Astrocyte (in vitro differentiated cells and primary cell): Measurements from ENCODE around the gene GPBP1L1. TPM values are rescaled to one million over a fixed set of nuclear protein-coding genes. Genes with fewer than 3 reads are reported as not detected.
A peak's percentile ranks its signal among the peaks of the same experiment; 100 is the strongest.

Experiments used
- DNase-seq: peaks from one replicate; pipeline ENCODE4 v3.0.0-alpha.2; 2010; ENCODE audit warnings: low read depth
- FAIRE-seq: peaks from 2 replicates; lab custom pipeline; 2011; peaks lifted over from hg19 to GRCh38; lab: Jason Lieb, UNC
- H2AFZ ChIP-seq: 2 replicates; pipeline ENCODE4 v1.6.0; 2012; ENCODE audit warnings: low read depth, low read length, inconsistent platforms
- H3K27ac ChIP-seq: 2 replicates; pipeline ENCODE4 v1.5.1; 2011; ENCODE audit warnings: low read depth, low read length, inconsistent platforms
- H3K27me3 ChIP-seq: 2 replicates; pipeline ENCODE4 v1.6.0; 2011; ENCODE audit warnings: low read length, inconsistent platforms; ENCODE audit not compliant: insufficient read depth
- H3K36me3 ChIP-seq: 2 replicates; pipeline ENCODE4 v1.5.1; 2011; ENCODE audit warnings: low read length, inconsistent platforms; ENCODE audit not compliant: insufficient read depth
- H3K4me1 ChIP-seq: 2 replicates; pipeline ENCODE4 v1.5.1; 2011; ENCODE audit warnings: low read length, inconsistent platforms; ENCODE audit not compliant: insufficient read depth
- H3K4me2 ChIP-seq: 2 replicates; pipeline ENCODE4 v1.6.0; 2012; ENCODE audit warnings: low read length, inconsistent platforms
- H3K4me3 ChIP-seq: 2 replicates; pipeline ENCODE4 v1.5.1; 2011; ENCODE audit warnings: low read depth, mild to moderate bottlenecking, low read length, inconsistent platforms; ENCODE audit not compliant: insufficient read depth
- H3K79me2 ChIP-seq: 2 replicates; pipeline ENCODE4 v1.6.0; 2012; ENCODE audit warnings: mild to moderate bottlenecking, low read length, inconsistent platforms; ENCODE audit not compliant: insufficient read depth
- H3K9ac ChIP-seq: 2 replicates; pipeline ENCODE4 v1.6.0; 2012; ENCODE audit warnings: mild to moderate bottlenecking, low read length, inconsistent platforms
- H3K9me3 ChIP-seq: 2 replicates; pipeline ENCODE4 v1.5.1; 2012; ENCODE audit warnings: low read depth, mild to moderate bottlenecking, low read length, inconsistent platforms; ENCODE audit not compliant: insufficient read depth
- H4K20me1 ChIP-seq: 2 replicates; pipeline ENCODE4 v1.6.0; 2012; ENCODE audit warnings: low read length, inconsistent platforms; ENCODE audit not compliant: insufficient read depth
- H3K27ac Mint-ChIP-seq: one replicate; pipeline ENCODE4 v1.8.0; 2021; ENCODE audit warnings: mild to moderate bottlenecking, mixed read lengths; ENCODE audit not compliant: unreplicated experiment
- H3K27me3 Mint-ChIP-seq: one replicate; pipeline ENCODE4 v1.8.0; 2021; ENCODE audit warnings: low read depth, mixed read lengths; ENCODE audit not compliant: unreplicated experiment
- H3K36me3 Mint-ChIP-seq: one replicate; pipeline ENCODE4 v1.8.0; 2021; ENCODE audit warnings: low read depth, mixed read lengths; ENCODE audit not compliant: unreplicated experiment
- H3K4me1 Mint-ChIP-seq: one replicate; pipeline ENCODE4 v1.8.0; 2021; ENCODE audit warnings: low read depth, mixed read lengths; ENCODE audit not compliant: unreplicated experiment
- H3K4me3 Mint-ChIP-seq: one replicate; pipeline ENCODE4 v1.8.0; 2021; ENCODE audit warnings: mild to moderate bottlenecking, moderate library complexity, mixed read lengths; ENCODE audit not compliant: unreplicated experiment
- H3K9me3 Mint-ChIP-seq: one replicate; pipeline ENCODE4 v1.8.0; 2021; ENCODE audit warnings: mild to moderate bottlenecking, mixed read lengths; ENCODE audit not compliant: unreplicated experiment
- EZH2 ChIP-seq: IDR thresholded peaks from 2 replicates; pipeline ENCODE4 v1.6.1; 2012; ENCODE audit warnings: mild to moderate bottlenecking, low read length, inconsistent platforms; ENCODE audit not compliant: insufficient read depth
- total RNA-seq: library from RNA; stranded (reverse); gene quantifications from 2 replicates; pipeline ENCODE4 v1.2.1, GENCODE V29; 2021
- TF ChIP-seq, protein P1 (sequence below): IDR thresholded peaks from 2 replicates; pipeline ENCODE4 v1.5.1; 2011; ENCODE audit warnings: low read depth, mild to moderate bottlenecking, inconsistent platforms, low read length, moderate library complexity; ENCODE audit not compliant: insufficient read depth

Gene GPBP1L1
- total RNA-seq, 1 donor from 2014 or later: 116 TPM

DNA sequence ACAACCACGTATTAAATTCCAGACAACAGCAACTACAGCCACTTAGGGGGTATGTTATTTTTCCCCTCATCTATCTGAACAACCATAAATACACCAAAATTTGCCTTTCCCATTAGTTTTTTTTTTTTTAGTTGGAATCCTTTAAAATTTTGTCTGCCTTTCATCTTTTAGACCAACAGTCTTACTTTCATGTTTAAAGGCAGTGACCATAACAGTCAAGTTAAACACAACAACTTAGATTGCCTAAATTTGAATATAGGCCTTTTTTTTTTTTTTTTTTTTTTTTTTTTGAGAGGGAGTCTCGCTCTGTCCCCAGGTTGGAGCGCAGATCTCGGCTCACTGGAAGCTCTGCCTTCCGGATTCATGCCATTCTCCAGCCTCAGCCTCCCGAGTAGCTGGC, 3.4 kb downstream of the GPBP1L1 start:
- Histone ChIP-seq H3K9ac (no peak overlapping the region), H3K36me3 (no peaks in the 10 kb centered on the region), H4K20me1 (peaks cover 63% of the 10 kb centered on the region), H3K9me3 (no peaks in the 10 kb centered on the region), H3K27me3 (no peaks in the 10 kb centered on the region), H3K4me2 (no peak overlapping the region), H3K27ac (no peak overlapping the region), H2AFZ (no peak overlapping the region), H3K79me2 (peaks cover 84% of the 10 kb centered on the region), H3K4me3 (no peak overlapping the region), H3K4me1 (peaks cover 14% of the 10 kb centered on the region)
- H3K4me3 Mint-ChIP-seq: peak overlapping the region; percentile 64
- no peak overlapping the region for H3K27ac Mint-ChIP-seq
- FAIRE-seq (no peak), DNase-seq (no peak)
- no peaks in the 10 kb centered on the region for H3K9me3 Mint-ChIP-seq
- TF ChIP-seq, protein P1, sequence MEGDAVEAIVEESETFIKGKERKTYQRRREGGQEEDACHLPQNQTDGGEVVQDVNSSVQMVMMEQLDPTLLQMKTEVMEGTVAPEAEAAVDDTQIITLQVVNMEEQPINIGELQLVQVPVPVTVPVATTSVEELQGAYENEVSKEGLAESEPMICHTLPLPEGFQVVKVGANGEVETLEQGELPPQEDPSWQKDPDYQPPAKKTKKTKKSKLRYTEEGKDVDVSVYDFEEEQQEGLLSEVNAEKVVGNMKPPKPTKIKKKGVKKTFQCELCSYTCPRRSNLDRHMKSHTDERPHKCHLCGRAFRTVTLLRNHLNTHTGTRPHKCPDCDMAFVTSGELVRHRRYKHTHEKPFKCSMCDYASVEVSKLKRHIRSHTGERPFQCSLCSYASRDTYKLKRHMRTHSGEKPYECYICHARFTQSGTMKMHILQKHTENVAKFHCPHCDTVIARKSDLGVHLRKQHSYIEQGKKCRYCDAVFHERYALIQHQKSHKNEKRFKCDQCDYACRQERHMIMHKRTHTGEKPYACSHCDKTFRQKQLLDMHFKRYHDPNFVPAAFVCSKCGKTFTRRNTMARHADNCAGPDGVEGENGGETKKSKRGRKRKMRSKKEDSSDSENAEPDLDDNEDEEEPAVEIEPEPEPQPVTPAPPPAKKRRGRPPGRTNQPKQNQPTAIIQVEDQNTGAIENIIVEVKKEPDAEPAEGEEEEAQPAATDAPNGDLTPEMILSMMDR: no peak
- no peak for TF ChIP-seq EZH2
- H3K36me3 Mint-ChIP-seq: no peaks in the 10 kb centered on the region
- peaks cover 23% of the 10 kb centered on the region for H3K4me1 Mint-ChIP-seq
- no peaks in the 10 kb centered on the region for H3K27me3 Mint-ChIP-seq

DNA sequence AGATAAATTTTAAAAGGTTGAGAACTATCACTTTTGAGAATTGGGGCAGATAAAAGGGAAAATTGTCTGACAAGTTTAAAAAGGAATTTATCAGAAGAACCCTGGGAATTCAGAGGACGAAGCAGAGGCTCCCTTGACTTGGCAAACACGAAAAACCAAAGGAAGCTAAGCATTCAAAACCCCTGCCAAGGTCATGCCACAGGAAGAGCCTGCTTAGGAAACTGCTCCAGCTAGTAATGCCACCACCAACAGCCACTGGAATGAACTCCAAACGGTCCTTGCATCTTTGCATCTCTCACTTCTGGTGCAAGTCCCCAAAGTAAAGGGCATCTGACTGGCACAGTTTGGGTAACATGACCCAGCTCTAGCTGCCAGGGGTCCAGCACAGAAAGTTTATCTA, 7.2 kb downstream of the GPBP1L1 start:
- DNase-seq (peak; percentile 18), FAIRE-seq (no peak)
- Histone ChIP-seq H3K4me2 (peak overlapping the region; percentile 39), H3K4me3 (no peak overlapping the region), H3K9ac (no peak overlapping the region), H2AFZ (no peak overlapping the region), H3K36me3 (peaks cover 3% of the 10 kb centered on the region), H3K4me1 (peaks cover 6% of the 10 kb centered on the region), H3K27me3 (no peaks in the 10 kb centered on the region), H3K27ac (no peak overlapping the region), H3K79me2 (peaks cover 96% of the 10 kb centered on the region), H3K9me3 (no peaks in the 10 kb centered on the region), H4K20me1 (peaks cover 93% of the 10 kb centered on the region)
- H3K9me3 Mint-ChIP-seq: no peaks in the 10 kb centered on the region
- no peak for TF ChIP-seq EZH2
- H3K27me3 Mint-ChIP-seq: no peaks in the 10 kb centered on the region
- no peak overlapping the region for H3K27ac Mint-ChIP-seq
- peak overlapping the region; percentile 60 for H3K4me3 Mint-ChIP-seq
- peaks cover 29% of the 10 kb centered on the region for H3K4me1 Mint-ChIP-seq
- H3K36me3 Mint-ChIP-seq: peaks cover 2% of the 10 kb centered on the region

DNA sequence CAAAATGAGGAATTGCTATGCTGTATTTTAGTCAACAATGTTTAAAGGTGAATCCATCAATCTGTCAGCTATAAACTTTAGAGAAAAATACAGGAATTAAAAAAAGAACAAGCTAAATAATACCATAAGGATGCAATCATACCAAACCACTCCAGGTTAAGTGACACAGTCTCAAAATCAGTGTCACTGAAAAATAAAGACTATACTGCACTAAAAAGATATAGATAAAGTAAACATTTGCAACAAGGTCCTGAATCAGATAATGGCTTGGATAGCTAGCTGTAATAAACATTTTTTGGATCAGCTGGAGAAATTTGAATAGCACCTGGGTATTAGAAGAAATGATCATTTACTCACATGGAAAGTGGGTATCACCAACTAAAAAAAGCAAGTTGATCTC, 7.8 kb downstream of the GPBP1L1 start:
- H3K27ac Mint-ChIP-seq: no peak overlapping the region
- H3K4me3 Mint-ChIP-seq: peak overlapping the region; percentile 23
- peaks cover 96% of the 10 kb centered on the region for H3K79me2 ChIP-seq
- no peaks in the 10 kb centered on the region for H3K27me3 ChIP-seq
- peaks cover 2% of the 10 kb centered on the region for H3K36me3 Mint-ChIP-seq
- no peak overlapping the region for H3K27ac ChIP-seq
- peaks cover 92% of the 10 kb centered on the region for H4K20me1 ChIP-seq
- no peak overlapping the region for H2AFZ ChIP-seq
- peaks cover 34% of the 10 kb centered on the region for H3K4me1 Mint-ChIP-seq
- no peaks in the 10 kb centered on the region for H3K27me3 Mint-ChIP-seq
- FAIRE-seq (no peak), DNase-seq (no peak)
- H3K4me2 ChIP-seq: no peak overlapping the region
- peaks cover 3% of the 10 kb centered on the region for H3K36me3 ChIP-seq
- H3K4me1 ChIP-seq: peaks cover 6% of the 10 kb centered on the region
- no peak overlapping the region for H3K9ac ChIP-seq
- H3K4me3 ChIP-seq: no peak overlapping the region
- no peak for TF ChIP-seq EZH2
- TF ChIP-seq, protein P1: no peak
- H3K9me3 ChIP-seq: no peaks in the 10 kb centered on the region
- no peaks in the 10 kb centered on the region for H3K9me3 Mint-ChIP-seq
